Measurements from ENCODE around the gene PIGK.

PIGK gene

GRCh38 chr1:77182083-77182482 lies 37.1 kb downstream of the PIGK start:
- ATAC-seq (ENCODE audit: low read depth) (no peak), DNase-seq (ENCODE audit: low spot score) (no peak)
- Histone ChIP-seq H3K9me3 (ENCODE audit: severe bottlenecking) (no peaks in the 10 kb centered on the region), H3K36me3 (ENCODE audit: low read depth) (no peaks in the 10 kb centered on the region), H3K27me3 (ENCODE audit: insufficient read depth, poor library complexity, severe bottlenecking) (no peaks in the 10 kb centered on the region), H3K4me3 (ENCODE audit: severe bottlenecking) (no peak overlapping the region), H3K4me1 (ENCODE audit: insufficient read depth, poor library complexity, severe bottlenecking) (no peaks in the 10 kb centered on the region), H3K27ac (ENCODE audit: poor library complexity, severe bottlenecking) (no peak overlapping the region)
- no peak for TF ChIP-seq CTCF (IDR thresholded peaks at IDR 0.05; ENCODE audit: poor library complexity, severe bottlenecking)

- no peak for DNase-seq (ENCODE audit: low spot score)
- no peak for TF ChIP-seq CTCF (IDR thresholded peaks at IDR 0.05; ENCODE audit: poor library complexity, severe bottlenecking)
- no peak for ATAC-seq (ENCODE audit: low read depth)
- no peak overlapping the region for H3K27ac ChIP-seq (ENCODE audit: poor library complexity, severe bottlenecking)
- no peaks in the 10 kb centered on the region for H3K4me1 ChIP-seq (ENCODE audit: insufficient read depth, poor library complexity, severe bottlenecking)
- no peaks in the 10 kb centered on the region for H3K36me3 ChIP-seq (ENCODE audit: low read depth)
- no peaks in the 10 kb centered on the region for H3K27me3 ChIP-seq (ENCODE audit: insufficient read depth, poor library complexity, severe bottlenecking)
- H3K9me3 ChIP-seq (ENCODE audit: severe bottlenecking): peaks cover 19% of the 10 kb centered on the region
- no peak overlapping the region for H3K4me3 ChIP-seq (ENCODE audit: severe bottlenecking)
Observed at GRCh38 chr1:77179632-77180031, 39.6 kb downstream of the PIGK start.

- no peak overlapping the region for H3K27ac ChIP-seq (ENCODE audit: poor library complexity, severe bottlenecking)
- no peaks in the 10 kb centered on the region for H3K27me3 ChIP-seq (ENCODE audit: insufficient read depth, poor library complexity, severe bottlenecking)
- H3K36me3 ChIP-seq (ENCODE audit: low read depth): peaks cover 4% of the 10 kb centered on the region; the same call in 1 of the 2 replicates
- H3K4me3 ChIP-seq (ENCODE audit: severe bottlenecking): no peak overlapping the region
- ATAC-seq (ENCODE audit: low read depth): no peak
- no peak for DNase-seq (ENCODE audit: low spot score)
- TF ChIP-seq CTCF (IDR thresholded peaks at IDR 0.05; ENCODE audit: poor library complexity, severe bottlenecking): no peak
- no peaks in the 10 kb centered on the region for H3K4me1 ChIP-seq (ENCODE audit: insufficient read depth, poor library complexity, severe bottlenecking)
- peaks cover 19% of the 10 kb centered on the region for H3K9me3 ChIP-seq (ENCODE audit: severe bottlenecking)
Observed at GRCh38 chr1:77175230-77175844, 43.9 kb downstream of the PIGK start.

GRCh38 chr1:77170687-77171086 lies 48.5 kb downstream of the PIGK start:
- no peak overlapping the region for H3K4me3 ChIP-seq (ENCODE audit: severe bottlenecking)
- no peak overlapping the region for H3K27ac ChIP-seq (ENCODE audit: poor library complexity, severe bottlenecking)
- DNase-seq (ENCODE audit: low spot score) (no peak), ATAC-seq (ENCODE audit: low read depth) (no peak)
- H3K9me3 ChIP-seq (ENCODE audit: severe bottlenecking): peaks cover 9% of the 10 kb centered on the region
- no peak for TF ChIP-seq CTCF (IDR thresholded peaks at IDR 0.05; ENCODE audit: poor library complexity, severe bottlenecking)
- no peaks in the 10 kb centered on the region for H3K4me1 ChIP-seq (ENCODE audit: insufficient read depth, poor library complexity, severe bottlenecking)
- no peaks in the 10 kb centered on the region for H3K27me3 ChIP-seq (ENCODE audit: insufficient read depth, poor library complexity, severe bottlenecking)
- H3K36me3 ChIP-seq (ENCODE audit: low read depth): peaks cover 12% of the 10 kb centered on the region; the same call in 1 of the 2 replicates

GRCh38 chr1:77168358-77168757 lies 50.9 kb downstream of the PIGK start:
- no peaks in the 10 kb centered on the region for H3K27me3 ChIP-seq (ENCODE audit: insufficient read depth, poor library complexity, severe bottlenecking)
- H3K4me3 ChIP-seq (ENCODE audit: severe bottlenecking): no peak overlapping the region
- H3K9me3 ChIP-seq (ENCODE audit: severe bottlenecking): no peaks in the 10 kb centered on the region
- TF ChIP-seq CTCF (IDR thresholded peaks at IDR 0.05; ENCODE audit: poor library complexity, severe bottlenecking): no peak
- no peaks in the 10 kb centered on the region for H3K4me1 ChIP-seq (ENCODE audit: insufficient read depth, poor library complexity, severe bottlenecking)
- peaks cover 14% of the 10 kb centered on the region for H3K36me3 ChIP-seq (ENCODE audit: low read depth)
- DNase-seq (ENCODE audit: low spot score): no peak
- no peak for ATAC-seq (ENCODE audit: low read depth)
- H3K27ac ChIP-seq (ENCODE audit: poor library complexity, severe bottlenecking): no peak overlapping the region
